Endodermal cell (in vitro differentiated cells): ENCODE measurements around the gene ENSA. TPM values are rescaled to one million over a fixed set of nuclear protein-coding genes. Genes with fewer than 3 reads are reported as not detected.
A peak's percentile ranks its signal among the peaks of the same experiment; 100 is the strongest.
"Not testable (repeated sequence)": the region's sequence is repeated elsewhere in the genome, so short reads cannot be mapped to it uniquely, and the experiment has no call there.

ENCODE experiments used
- DNase-seq: peaks from one replicate; pipeline ENCODE4 v3.0.0-alpha.2; 2017
- H3K27ac ChIP-seq: 2 replicates; pipeline ENCODE4 v1.5.1; 2013; ENCODE audit warnings: mild to moderate bottlenecking, low read depth, low read length, moderate library complexity
- H3K27me3 ChIP-seq: 2 replicates; pipeline ENCODE4 v1.6.1; 2013; ENCODE audit warnings: mild to moderate bottlenecking, low read length, moderate library complexity; ENCODE audit not compliant: insufficient read depth, control insufficient read depth, poor library complexity, severe bottlenecking
- H3K36me3 ChIP-seq: 2 replicates; pipeline ENCODE4 v1.7.0; 2013; ENCODE audit warnings: mild to moderate bottlenecking, low read length, moderate library complexity; ENCODE audit not compliant: control insufficient read depth, insufficient read depth
- H3K4me1 ChIP-seq: one replicate; pipeline ENCODE4 v1.7.0; 2013; ENCODE audit warnings: low read length; ENCODE audit not compliant: control insufficient read depth, insufficient read depth
- H3K4me3 ChIP-seq: 2 replicates; pipeline ENCODE4 v1.5.1; 2013; ENCODE audit warnings: mild to moderate bottlenecking, low read length, moderate library complexity
- H3K9ac ChIP-seq: 2 replicates; pipeline ENCODE4 v1.6.1; 2013; ENCODE audit warnings: mild to moderate bottlenecking, low read length, moderate library complexity; ENCODE audit not compliant: poor library complexity, severe bottlenecking; ENCODE audit errors: extremely low read depth
- H3K9me3 ChIP-seq: 2 replicates; pipeline ENCODE4 v1.6.1; 2013; ENCODE audit warnings: mild to moderate bottlenecking, low read length, moderate library complexity; ENCODE audit not compliant: control insufficient read depth
- H3K27ac Mint-ChIP-seq: 2 replicates; pipeline ENCODE4 v1.8.0; 2020; ENCODE audit warnings: mixed read lengths
- H3K27me3 Mint-ChIP-seq: 2 replicates; pipeline ENCODE4 v1.8.0; 2021; ENCODE audit warnings: mild to moderate bottlenecking, mixed read lengths; ENCODE audit not compliant: insufficient read depth
- H3K36me3 Mint-ChIP-seq: 2 replicates; pipeline ENCODE4 v1.8.0; 2020; ENCODE audit warnings: low read depth, mixed read lengths
- H3K4me1 Mint-ChIP-seq: 2 replicates; pipeline ENCODE4 v1.8.0; 2020; ENCODE audit warnings: mixed read lengths
- H3K4me3 Mint-ChIP-seq: 2 replicates; pipeline ENCODE4 v1.8.0; 2020; ENCODE audit warnings: mild to moderate bottlenecking, moderate library complexity, mixed read lengths
- H3K9me3 Mint-ChIP-seq: 2 replicates; pipeline ENCODE4 v1.8.0; 2020; ENCODE audit warnings: mild to moderate bottlenecking, mixed read lengths
- CTCF ChIP-seq: fragments of 200-600 bp; sonication (generic); conservative IDR thresholded peaks from 2 replicates; pipeline ENCODE4 v1.5.0; 2021; ENCODE audit warnings: antibody characterized with exemption, mild to moderate bottlenecking
- whole genome bisulfite sequencing, 2 experiments: methylation state at CpG; one replicate each; pipeline versions ENCODE4 v1.1.5 to v1.1.7; 2013; ENCODE audit warnings: missing lambda C conversion rate in 2 of 2, mixed read lengths in 1 of 2; ENCODE audit not compliant: insufficient coverage in 1 of 2, insufficient read length in 1 of 2; 5-methylcytosine and 5-hydroxymethylcytosine counted together
- total RNA-seq, 2 donors: library from RNA; stranded (reverse); fragmentation: NEBNext Ultra II Directional in 1 of 2; extraction: Animal tissue kit (Norgen Biotek cat#: 25700) in 1 of 2; gene quantifications; 2 replicates in 1 of 2; 3 replicates in 1 of 2; pipeline ENCODE4 v1.2.1, GENCODE V29; 2021

Gene ENSA
- total RNA-seq, 2 donors from 2014 or later = 266 to 364 TPM

GRCh38 chr1:150634839-150635622, 5.6 kb upstream of the ENSA start:
- Histone ChIP-seq H3K4me3 (peak overlapping the region; percentile 58), H3K36me3 (peaks cover 12% of the 10 kb centered on the region)
- H3K27me3 ChIP-seq, H3K27ac ChIP-seq, H3K9me3 ChIP-seq, H3K9me3 Mint-ChIP-seq, H3K27me3 Mint-ChIP-seq, H3K9ac ChIP-seq, H3K4me1 ChIP-seq: not testable (repeated sequence)
- Mint-ChIP-seq H3K27ac (peak overlapping the region; percentile 97), H3K4me1 (peaks cover 52% of the 10 kb centered on the region), H3K36me3 (peaks cover 12% of the 10 kb centered on the region), H3K4me3 (peak overlapping the region; percentile 40)
- peak; percentile 92 for DNase-seq
- 20 to 45% methylated on average over 5 to 14 of the region's 17 CpGs for WGBS, 2 experiments

GRCh38 chr1:150628766-150629114, 672 bp downstream of the ENSA start:
- Mint-ChIP-seq H3K9me3 (no peaks in the 10 kb centered on the region), H3K27me3 (no peaks in the 10 kb centered on the region), H3K36me3 (peaks cover 34% of the 10 kb centered on the region), H3K4me1 (peaks cover 60% of the 10 kb centered on the region), H3K4me3 (no peak overlapping the region), H3K27ac (no peak overlapping the region)
- Histone ChIP-seq H3K27ac (no peak overlapping the region), H3K36me3 (peaks cover 37% of the 10 kb centered on the region), H3K4me3 (peak overlapping the region; percentile 99), H3K9me3 (no peaks in the 10 kb centered on the region), H3K9ac (peak overlapping the region; percentile 94), H3K27me3 (no peaks in the 10 kb centered on the region), H3K4me1 (peaks cover 16% of the 10 kb centered on the region)
- no peak for DNase-seq
- WGBS, 2 experiments = 0 to 1% methylated on average over 9 of the region's 9 CpGs
- no peak for TF ChIP-seq CTCF

GRCh38 chr1:150627826-150628410, 1.5 kb downstream of the ENSA start:
- H3K27me3 Mint-ChIP-seq = no peaks in the 10 kb centered on the region
- H3K4me1 Mint-ChIP-seq = peaks cover 57% of the 10 kb centered on the region
- no peak overlapping the region for H3K27ac ChIP-seq
- H3K4me3 ChIP-seq = peak overlapping the region; percentile 99
- H3K27ac Mint-ChIP-seq = no peak overlapping the region
- DNase-seq = no peak
- H3K9me3 ChIP-seq = no peaks in the 10 kb centered on the region
- H3K4me1 ChIP-seq = peaks cover 16% of the 10 kb centered on the region
- no peaks in the 10 kb centered on the region for H3K27me3 ChIP-seq
- no peaks in the 10 kb centered on the region for H3K9me3 Mint-ChIP-seq
- TF ChIP-seq CTCF = no peak
- WGBS, 2 experiments = 66 to 79% methylated on average over 3 to 5 of the region's 5 CpGs
- H3K36me3 ChIP-seq = peaks cover 43% of the 10 kb centered on the region
- H3K4me3 Mint-ChIP-seq = no peak overlapping the region
- peaks cover 41% of the 10 kb centered on the region for H3K36me3 Mint-ChIP-seq
- peak overlapping the region; percentile 94 for H3K9ac ChIP-seq
